Activated B cell treated with CpG ODN at 0.5 μM for 24 hours (primary cell): ENCODE results near the gene MAML1. TPM values are rescaled to one million over a fixed set of nuclear protein-coding genes. Genes with fewer than 3 reads are reported as not detected.

Experiments
- ATAC-seq: fragments of 200-7000 bp; cut with Tn5 transposase; one replicate; pipeline ENCODE4 v1.10.0; 2021; ENCODE audit warnings: low read depth, mild to moderate bottlenecking, moderate library complexity
- CTCF ChIA-PET: fragments of 350-600 bp; sonication (Branson Sonifier 250); formaldehyde crosslinking; loops from one replicate; lab custom pipeline; 2021; ENCODE audit warnings: antibody characterized with exemption; lab: Charles Lee
- POLR2A ChIA-PET: fragments of 350-600 bp; sonication (Branson Sonifier 250); formaldehyde crosslinking; loops from one replicate; lab custom pipeline; 2021; ENCODE audit warnings: antibody characterized with exemption; lab: Charles Lee
- DNase-seq: peaks from one replicate; pipeline ENCODE4 v3.0.0; 2022
- H3K27ac Mint-ChIP-seq: one replicate; pipeline ENCODE4 v1.8.0; 2020; ENCODE audit warnings: mixed read lengths
- H3K27me3 Mint-ChIP-seq: one replicate; pipeline ENCODE4 v1.8.0; 2021; ENCODE audit warnings: mixed read lengths
- H3K36me3 Mint-ChIP-seq: one replicate; pipeline ENCODE4 v1.8.0; 2021; ENCODE audit warnings: low read depth, mixed read lengths
- H3K4me1 Mint-ChIP-seq: one replicate; pipeline ENCODE4 v1.8.0; 2021; ENCODE audit warnings: mixed read lengths
- H3K4me3 Mint-ChIP-seq: one replicate; pipeline ENCODE4 v1.8.0; 2020; ENCODE audit warnings: mild to moderate bottlenecking, mixed read lengths
- H3K9me3 Mint-ChIP-seq: one replicate; pipeline ENCODE4 v1.8.0; 2020; ENCODE audit warnings: mixed read lengths
- CTCF ChIP-seq: fragments of 200-600 bp; IDR thresholded peaks from one replicate; pipeline ENCODE4 v1.8.0; 2022; ENCODE audit warnings: antibody characterized with exemption, mild to moderate bottlenecking
- intact Hi-C: fragments of 100-400 bp; cut with micrococcal nuclease; formaldehyde crosslinking; loops from one replicate; pipeline ENCODE4 v1.15.1; 2024
- total RNA-seq: library from RNA; stranded (reverse); gene quantifications from 2 replicates; pipeline ENCODE4 v1.2.3, GENCODE V29; 2022

MAML1 gene
- total RNA-seq, 1 donor from 2014 or later: 38.8 TPM

GRCh38 chr5:179716286-179716685, 16.3 kb upstream of the MAML1 start:
- no peaks in the 10 kb centered on the region for H3K27me3 Mint-ChIP-seq
- H3K36me3 Mint-ChIP-seq: peaks cover 76% of the 10 kb centered on the region
- POLR2A ChIA-PET: no interaction called here
- CTCF ChIA-PET: no interaction called here
- intact Hi-C loops: no loop called here
- DNase-seq: no peak
- ATAC-seq: no peak
- H3K4me1 Mint-ChIP-seq: no peaks in the 10 kb centered on the region
- H3K9me3 Mint-ChIP-seq: no peaks in the 10 kb centered on the region
- TF ChIP-seq CTCF: no peak
- H3K4me3 Mint-ChIP-seq: no peak overlapping the region
- H3K27ac Mint-ChIP-seq: no peak overlapping the region

- H3K27me3 Mint-ChIP-seq: no peaks in the 10 kb centered on the region
- no peaks in the 10 kb centered on the region for H3K4me1 Mint-ChIP-seq
- ATAC-seq (no peak), DNase-seq (no peak)
- no peak for TF ChIP-seq CTCF
- intact Hi-C loops: no loop called here
- H3K9me3 Mint-ChIP-seq: no peaks in the 10 kb centered on the region
- CTCF ChIA-PET: no interaction called here
- no peak overlapping the region for H3K27ac Mint-ChIP-seq
- peaks cover 85% of the 10 kb centered on the region for H3K36me3 Mint-ChIP-seq
- no peak overlapping the region for H3K4me3 Mint-ChIP-seq
- POLR2A ChIA-PET: interaction anchor here (0.8 kb wide), 1 partner anchor 12 kb away, joined by 5 read pairs; the partner anchor contains the start of gene MAML1
Observed at GRCh38 chr5:179720222-179720621, 12.4 kb upstream of the MAML1 start.

- no peak for TF ChIP-seq CTCF
- no peak overlapping the region for H3K27ac Mint-ChIP-seq
- no peak for DNase-seq
- peaks cover 86% of the 10 kb centered on the region for H3K36me3 Mint-ChIP-seq
- peaks cover 5% of the 10 kb centered on the region for H3K4me1 Mint-ChIP-seq
- no peak for ATAC-seq
- no peaks in the 10 kb centered on the region for H3K9me3 Mint-ChIP-seq
- intact Hi-C loops: no loop called here
- POLR2A ChIA-PET: interaction anchor here (0.6 to 0.7 kb wide), 2 partner anchors 17 to 59 kb away, joined by 3 to 4 read pairs; no protein-coding TSS in a partner anchor
- no peak overlapping the region for H3K4me3 Mint-ChIP-seq
- H3K27me3 Mint-ChIP-seq: no peaks in the 10 kb centered on the region
- CTCF ChIA-PET: no interaction called here
Observed at GRCh38 chr5:179724163-179724562, 8.5 kb upstream of the MAML1 start.

GRCh38 chr5:179727106-179727505, 5.5 kb upstream of the MAML1 start:
- CTCF ChIA-PET: no interaction called here
- POLR2A ChIA-PET: no interaction called here
- ATAC-seq (no peak), DNase-seq (no peak)
- TF ChIP-seq CTCF: no peak
- intact Hi-C loops: no loop called here
- no peaks in the 10 kb centered on the region for H3K27me3 Mint-ChIP-seq
- peaks cover 83% of the 10 kb centered on the region for H3K36me3 Mint-ChIP-seq
- H3K4me3 Mint-ChIP-seq: no peak overlapping the region
- H3K4me1 Mint-ChIP-seq: peaks cover 15% of the 10 kb centered on the region
- H3K9me3 Mint-ChIP-seq: no peaks in the 10 kb centered on the region
- H3K27ac Mint-ChIP-seq: no peak overlapping the region

- no peaks in the 10 kb centered on the region for H3K9me3 Mint-ChIP-seq
- no peak overlapping the region for H3K4me3 Mint-ChIP-seq
- intact Hi-C loops: no loop called here
- DNase-seq (no peak), ATAC-seq (no peak)
- TF ChIP-seq CTCF: no peak
- H3K4me1 Mint-ChIP-seq: peaks cover 24% of the 10 kb centered on the region
- H3K27me3 Mint-ChIP-seq: no peaks in the 10 kb centered on the region
- ChIA-PET CTCF (interaction anchor here (1.1 kb wide), 1 partner anchor 27 kb away, joined by 3 read pairs; no protein-coding TSS in a partner anchor), POLR2A (interaction anchor here (0.6 to 1.2 kb wide), 2 partner anchors 106 to 1126 kb away, joined by 3 to 4 read pairs; partner anchors contain the start of gene HNRNPH1)
- H3K27ac Mint-ChIP-seq: no peak overlapping the region
- peaks cover 66% of the 10 kb centered on the region for H3K36me3 Mint-ChIP-seq
Observed at GRCh38 chr5:179729303-179729702, 3.3 kb upstream of the MAML1 start.
